ENCODE measurements around the gene PELI3.

- TF ChIP-seq CTCF (IDR thresholded peaks at IDR 0.05) (no peak), POLR2AphosphoS5 (IDR thresholded peaks at IDR 0.05; ENCODE audit: insufficient read depth in 1 of 2, low read depth in 1 of 2) (no peak)
These were observed 28.7 kb downstream of the PELI3 start for GRCh38 chr11:66495401-66495854.

Data from vagina (tissue), 2 donors.